ENCODE results near the gene SUSD6.

GRCh38 chr14:69682136-69682535, 70.7 kb downstream of the SUSD6 start:
- TF ChIP-seq CTCF (IDR thresholded peaks at IDR 0.05; ENCODE audit: low read depth, low read length, missing input control) (no peak), REST (IDR thresholded peaks at IDR 0.05) (no peak), EGR1 (IDR thresholded peaks at IDR 0.05; ENCODE audit: low read depth in 2 of 2) (no peak), SP1 (IDR thresholded peaks at IDR 0.05) (no peak), MAX (IDR thresholded peaks at IDR 0.05) (no peak), FOXA1 (IDR thresholded peaks at IDR 0.05) (no peak), JUND (IDR thresholded peaks at IDR 0.05) (no peak), HNF4G (IDR thresholded peaks at IDR 0.05) (no peak), TAF1 (conservative IDR thresholded peaks at IDR 0.05) (no peak), ATF3 (IDR thresholded peaks at IDR 0.05) (no peak), GABPA (IDR thresholded peaks at IDR 0.05 in 1 of 2, conservative IDR thresholded peaks at IDR 0.05 in 1 of 2) (no peak), HNF4A (conservative IDR thresholded peaks at IDR 0.05) (no peak)

All from liver (tissue), 3 donors.